GM18526 (cell line): ENCODE measurements around the gene MSX1.

ENCODE experiments used
- POLR2A ChIP-seq: IDR thresholded peaks from 3 replicates; pipeline ENCODE4 v1.6.1; 2011; ENCODE audit not compliant: insufficient read length; ENCODE audit errors: extremely low read depth

Gene MSX1

DNA sequence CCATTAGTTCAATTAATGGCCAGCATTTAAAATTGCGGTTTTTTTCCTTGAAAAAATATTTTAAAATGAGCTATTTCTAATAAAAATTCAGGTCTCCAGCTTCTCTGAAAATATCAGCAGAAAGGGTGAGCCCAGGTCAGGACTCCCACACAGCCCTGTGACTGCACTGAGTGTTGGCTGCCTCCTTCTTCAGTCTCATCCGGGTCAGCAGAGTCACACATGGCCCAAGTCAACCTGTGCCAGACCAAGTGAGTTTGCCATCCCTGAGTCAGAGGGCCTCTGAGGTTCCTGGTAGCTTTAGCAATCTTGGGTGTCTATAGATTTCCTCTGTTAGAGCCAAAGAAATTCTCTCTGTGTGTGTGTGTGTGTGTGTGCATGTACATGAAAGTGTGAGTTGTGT is 22.1 kb upstream of the MSX1 start:
- no peak for TF ChIP-seq POLR2A

DNA sequence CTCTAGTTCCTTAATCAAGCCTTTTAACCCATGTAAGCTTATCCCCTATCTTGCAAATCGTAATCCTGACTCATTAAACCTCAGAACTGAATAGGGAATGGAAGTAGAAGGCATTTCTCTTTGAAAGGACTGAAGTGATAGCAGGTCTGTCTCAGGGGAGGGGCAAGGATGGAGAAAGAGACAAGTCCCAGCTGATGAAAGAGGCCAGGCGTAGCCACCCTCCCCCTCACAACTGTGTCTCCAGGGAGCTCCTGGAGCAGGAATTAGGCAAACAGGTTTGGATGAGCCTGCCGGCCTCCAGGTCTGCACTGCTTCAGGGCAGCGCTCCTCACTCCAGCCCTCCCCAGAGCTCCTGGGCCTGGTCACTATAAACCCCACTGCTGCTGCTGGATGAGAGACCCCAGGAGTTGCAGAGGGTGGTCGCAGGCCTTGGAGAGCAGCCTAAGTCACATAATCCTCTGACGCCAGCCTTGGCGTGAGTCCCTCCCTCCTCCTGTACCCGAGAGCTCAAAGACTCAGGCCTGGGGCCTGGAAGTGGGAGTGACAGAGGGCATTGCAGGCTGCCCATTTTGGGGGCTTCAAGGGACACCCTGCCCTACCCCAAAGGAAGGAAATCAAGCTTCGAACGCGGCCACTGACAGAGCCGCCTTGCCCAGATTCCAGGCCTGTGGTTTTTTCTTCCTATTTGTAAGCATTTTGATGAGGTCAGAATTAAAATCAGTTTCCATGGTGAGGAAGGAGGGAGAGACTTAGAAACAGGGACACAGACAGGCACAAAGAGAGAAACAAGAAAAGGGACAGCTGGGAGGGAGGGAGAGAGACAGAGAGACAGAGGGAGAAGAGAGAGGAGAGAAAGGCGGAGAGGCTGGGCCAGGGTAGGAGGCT is 21.2 kb upstream of the MSX1 start:
- TF ChIP-seq POLR2A = no peak

GRCh38 chr4:4838936-4839810 is 20.3 kb upstream of the MSX1 start:
- TF ChIP-seq POLR2A = no peak

DNA sequence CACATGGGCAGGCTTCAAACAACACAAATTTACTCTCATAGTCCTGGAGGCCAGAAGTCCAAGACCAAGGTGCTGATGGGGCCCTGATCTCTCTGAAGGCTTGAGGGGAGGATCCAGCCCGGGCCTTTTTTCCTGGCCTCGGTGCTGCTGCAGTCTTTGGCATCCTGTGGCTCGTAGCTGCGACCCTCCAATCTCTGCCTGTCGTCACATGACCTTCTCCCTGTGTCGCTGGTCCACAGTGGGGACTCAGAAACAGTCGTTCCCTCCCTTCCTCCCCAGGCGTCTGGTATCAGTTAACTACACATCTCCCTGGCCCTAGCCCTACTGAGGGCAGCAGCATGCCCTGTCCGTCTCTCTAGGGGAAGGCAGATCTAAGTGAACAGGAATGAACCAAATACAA is 19.1 kb upstream of the MSX1 start:
- no peak for TF ChIP-seq POLR2A

DNA sequence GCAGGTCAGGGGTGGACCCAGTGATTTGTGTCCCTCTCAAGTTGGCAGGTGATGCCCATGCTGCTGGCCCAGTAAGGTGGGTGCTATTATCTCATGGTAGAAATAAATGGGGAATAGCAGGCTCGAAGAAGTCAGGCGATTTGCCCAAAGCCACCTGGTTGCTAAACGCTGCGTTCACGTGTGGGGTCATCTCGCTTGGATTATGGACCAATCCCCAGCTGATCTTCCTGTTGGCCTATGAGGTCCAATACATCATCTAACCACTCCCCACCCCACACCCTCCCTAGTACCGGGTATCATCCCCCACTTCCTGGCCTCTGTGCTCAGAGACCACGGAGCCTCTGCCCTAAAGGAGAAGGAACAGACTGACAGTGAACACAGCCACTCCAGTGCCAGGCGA is 18.3 kb upstream of the MSX1 start:
- TF ChIP-seq POLR2A = no peak

GRCh38 chr4:4842476-4843441 is 16.7 kb upstream of the MSX1 start:
- TF ChIP-seq POLR2A = no peak

DNA sequence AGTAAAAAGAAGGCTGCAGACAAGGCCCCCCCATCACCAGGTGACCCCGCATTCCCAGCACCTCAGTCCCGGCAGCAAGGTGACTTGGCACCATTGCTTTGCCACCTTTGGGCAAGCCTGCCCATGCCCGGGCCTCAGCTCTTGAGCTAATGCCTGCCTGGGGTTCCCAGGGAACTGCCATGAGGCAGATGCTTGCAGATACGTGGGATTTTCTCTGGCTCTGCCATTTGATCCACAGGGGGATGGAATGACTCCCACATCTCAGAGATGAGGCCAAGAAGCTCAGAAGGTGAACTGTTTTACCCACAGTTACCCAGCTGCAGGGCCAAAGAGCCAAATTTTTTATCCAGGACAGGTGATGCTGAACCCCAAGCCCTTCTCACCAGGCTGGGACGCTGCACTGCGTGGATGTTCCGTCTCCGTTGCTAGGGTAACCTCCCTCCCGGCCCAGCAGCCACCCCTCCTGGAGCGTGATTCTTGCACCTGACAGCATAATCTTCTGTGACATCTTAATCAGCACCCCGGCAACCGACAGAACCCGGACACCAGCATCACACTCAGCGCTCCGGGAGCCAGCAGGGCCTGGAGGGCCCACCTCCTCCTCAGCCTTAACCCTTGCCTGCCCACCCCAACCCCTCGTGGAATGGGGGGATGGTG is 15.7 kb upstream of the MSX1 start:
- TF ChIP-seq POLR2A = no peak

DNA sequence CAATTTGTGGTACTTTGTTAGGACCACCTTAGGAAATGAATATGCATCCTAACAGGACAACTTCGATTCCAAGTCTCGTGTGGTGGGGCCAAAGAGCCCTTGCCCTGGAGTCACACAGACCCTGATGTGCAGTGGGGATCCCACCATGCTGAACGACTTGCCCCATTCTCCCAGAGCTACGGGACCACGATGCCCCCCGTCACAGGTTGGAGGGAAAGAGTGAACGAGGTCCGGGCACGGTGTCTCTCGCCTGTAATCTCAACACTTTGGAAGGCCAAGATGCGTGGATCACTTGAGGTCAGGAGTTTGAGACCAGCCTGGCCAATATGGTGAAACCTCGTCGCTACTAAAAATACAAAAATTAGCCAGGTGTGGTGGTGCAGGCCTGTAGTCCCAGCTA is 14.4 kb upstream of the MSX1 start:
- TF ChIP-seq POLR2A = no peak

- no peak for TF ChIP-seq POLR2A
Measured at GRCh38 chr4:4847011-4847410, 12.5 kb upstream of the MSX1 start.

- no peak for TF ChIP-seq POLR2A
Measured at GRCh38 chr4:4848540-4848939, 10.9 kb upstream of the MSX1 start.

- TF ChIP-seq POLR2A = no peak
Measured at GRCh38 chr4:4849106-4849505, 10.4 kb upstream of the MSX1 start.

- TF ChIP-seq POLR2A = no peak
Measured at GRCh38 chr4:4849524-4850193, 9.8 kb upstream of the MSX1 start.

- no peak for TF ChIP-seq POLR2A
Measured at GRCh38 chr4:4851081-4851480, 8.4 kb upstream of the MSX1 start.

DNA sequence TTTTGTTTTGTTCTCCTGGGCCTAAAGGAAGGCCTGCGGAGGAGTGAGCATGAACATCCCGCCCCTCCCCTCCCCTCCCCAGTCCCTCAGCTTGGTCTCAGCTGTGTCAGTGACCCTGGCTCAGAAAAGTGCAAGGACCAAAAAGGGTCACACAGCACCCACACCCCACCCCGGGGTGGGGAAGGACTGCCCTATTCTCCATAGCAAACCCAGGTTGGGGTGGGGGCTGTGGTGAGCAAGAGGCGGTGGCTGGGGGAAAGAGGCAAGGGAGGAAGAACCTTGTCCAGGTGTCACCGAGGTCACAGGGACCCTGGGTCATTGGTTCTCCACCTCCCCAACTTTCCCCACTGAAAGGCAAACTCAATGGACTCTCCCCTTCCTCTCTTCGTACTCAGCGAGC is 7.6 kb upstream of the MSX1 start:
- no peak for TF ChIP-seq POLR2A
